H1 (cell line): ENCODE measurements around the gene PTGDS. TPM values are rescaled to one million over a fixed set of nuclear protein-coding genes. Genes with fewer than 3 reads are reported as not detected.

Source experiments
- CTCF ChIA-PET: fragments of 300-600 bp; sonication (Branson Sonifier 250); formaldehyde crosslinking; loops from one replicate; lab custom pipeline; 2021; ENCODE audit not compliant: partially characterized antibody; lab: Charles Lee
- POLR2A ChIA-PET: fragments of 300-600 bp; sonication (Branson Sonifier 250); formaldehyde crosslinking; loops from one replicate; lab custom pipeline; 2021; ENCODE audit warnings: inconsistent platforms; ENCODE audit not compliant: partially characterized antibody; lab: Charles Lee
- DNase-seq, 2 experiments: peaks; one replicate each; pipeline versions ENCODE4 v3.0.0 to v3.0.0-alpha.2; 2010 to 2022; ENCODE audit warnings: low spot score in 2 of 2, low read depth in 1 of 2, mixed read lengths in 1 of 2
- FAIRE-seq: peaks from 2 replicates; lab custom pipeline; 2011; peaks lifted over from hg19 to GRCh38; lab: Jason Lieb, UNC
- H2AFZ ChIP-seq: 2 replicates; pipeline ENCODE4 v1.8.1; 2012; ENCODE audit warnings: low read length, inconsistent platforms
- H2AK5ac ChIP-seq: 2 replicates; pipeline ENCODE4 v1.6.1; 2013; ENCODE audit warnings: low read depth, low read length
- H2BK120ac ChIP-seq: replicated peaks from 2 replicates; pipeline ENCODE3; 2013; ENCODE audit warnings: low read depth, low read length, inconsistent platforms
- H2BK12ac ChIP-seq: 2 replicates; pipeline ENCODE4 v1.6.1; 2013; ENCODE audit warnings: low read depth, low read length
- H2BK15ac ChIP-seq: 2 replicates; pipeline ENCODE4 v1.6.1; 2013; ENCODE audit warnings: low read length
- H2BK20ac ChIP-seq: 2 replicates; pipeline ENCODE4 v1.6.1; 2013; ENCODE audit warnings: low read length
- H2BK5ac ChIP-seq: 2 replicates; pipeline ENCODE4 v1.6.1; 2013; ENCODE audit warnings: low read depth, low read length
- H3K14ac ChIP-seq: 2 replicates; pipeline ENCODE4 v1.6.1; 2013; ENCODE audit warnings: inconsistent platforms; ENCODE audit not compliant: insufficient read length
- H3K18ac ChIP-seq: 2 replicates; pipeline ENCODE4 v1.6.1; 2013; ENCODE audit warnings: low read length; ENCODE audit errors: extremely low read depth
- H3K23ac ChIP-seq: 2 replicates; pipeline ENCODE4 v1.6.1; 2013; ENCODE audit warnings: inconsistent platforms; ENCODE audit not compliant: insufficient read length
- H3K23me2 ChIP-seq: 2 replicates; pipeline ENCODE4 v1.6.1; 2013; ENCODE audit warnings: low read depth, low read length
- H3K27ac ChIP-seq: 2 replicates; pipeline ENCODE4 v1.6.1; 2011; ENCODE audit warnings: low read depth, low read length, inconsistent platforms
- H3K27me3 ChIP-seq, 4 experiments: replicated peaks in 1 of 4; 1 replicate in 1 of 4; 2 replicates in 3 of 4; pipeline versions ENCODE4 v1.6.1 to v1.8.1; 2011 to 2013; ENCODE audit warnings: low read length in 3 of 4, mild to moderate bottlenecking in 3 of 4, inconsistent platforms in 2 of 4, mixed read lengths in 2 of 4, moderate library complexity in 1 of 4; ENCODE audit not compliant: control insufficient read depth in 3 of 4, insufficient read depth in 3 of 4; ENCODE audit errors: extremely low read depth in 1 of 4
- H3K36me3 ChIP-seq, 4 experiments: 2 replicates each; pipeline versions ENCODE4 v1.6.1 to v1.8.1; 2011 to 2013; ENCODE audit warnings: mild to moderate bottlenecking in 4 of 4, low read length in 3 of 4, moderate library complexity in 2 of 4, control low read depth in 1 of 4, inconsistent platforms in 1 of 4; ENCODE audit not compliant: insufficient read depth in 4 of 4, control insufficient read depth in 2 of 4
- H3K4ac ChIP-seq: replicated peaks from 2 replicates; pipeline ENCODE3; 2013; ENCODE audit warnings: low read length, low read depth, mixed read lengths, inconsistent platforms; ENCODE audit not compliant: insufficient read length
- H3K4me1 ChIP-seq, 4 experiments: replicated peaks in 1 of 4; 1 replicate in 1 of 4; 2 replicates in 3 of 4; pipeline versions ENCODE4 v1.6.1 to v1.8.1; 2011 to 2013; ENCODE audit warnings: low read length in 3 of 4, inconsistent platforms in 2 of 4, mixed read lengths in 1 of 4; ENCODE audit not compliant: insufficient read depth in 4 of 4, control insufficient read depth in 3 of 4
- H3K4me2 ChIP-seq, 2 experiments: 2 replicates each; pipeline versions ENCODE4 v1.6.1 to v1.8.1; 2011 to 2013; ENCODE audit warnings: low read depth in 2 of 2, low read length in 2 of 2, control low read depth in 1 of 2, inconsistent platforms in 1 of 2, mild to moderate bottlenecking in 1 of 2; ENCODE audit not compliant: insufficient read depth in 1 of 2
- H3K4me3 ChIP-seq, 4 experiments: fragments of 200-600, 300-600 bp in 1 of 4; sonication (generic), shearing (Covaris generic), sonication (Bioruptor Twin) in 1 of 4; 2 replicates each; pipeline versions ENCODE4 v1.5.1 to v1.8.1; 2011 to 2016; ENCODE audit warnings: low read length in 4 of 4, low read depth in 3 of 4, control low read depth in 2 of 4, inconsistent platforms in 2 of 4, mild to moderate bottlenecking in 2 of 4, mixed read lengths in 1 of 4, moderate library complexity in 1 of 4; ENCODE audit not compliant: insufficient read depth in 2 of 4; ENCODE audit errors: extremely low read depth in 1 of 4
- H3K56ac ChIP-seq: replicated peaks from 2 replicates; pipeline ENCODE3; 2013; ENCODE audit warnings: low read depth, mild to moderate bottlenecking, mixed read lengths, low read length, inconsistent platforms; ENCODE audit not compliant: insufficient read length
- H3K79me1 ChIP-seq: 2 replicates; pipeline ENCODE4 v1.6.1; 2013; ENCODE audit warnings: low read depth, low read length, control low read depth
- H3K79me2 ChIP-seq, 2 experiments: 2 replicates each; pipeline versions ENCODE4 v1.6.1 to v1.8.1; 2012 to 2013; ENCODE audit warnings: low read length in 2 of 2, mild to moderate bottlenecking in 2 of 2, inconsistent platforms in 1 of 2; ENCODE audit not compliant: insufficient read depth in 2 of 2, control insufficient read depth in 1 of 2
- H3K9ac ChIP-seq, 4 experiments: replicated peaks in 1 of 4; 1 replicate in 1 of 4; 2 replicates in 3 of 4; pipeline versions ENCODE4 v1.6.1 to v1.8.1; 2011 to 2013; ENCODE audit warnings: low read depth in 3 of 4, low read length in 3 of 4, control low read depth in 2 of 4, mild to moderate bottlenecking in 2 of 4, moderate library complexity in 2 of 4, inconsistent platforms in 1 of 4; ENCODE audit errors: extremely low read depth in 1 of 4
- H3K9me3 ChIP-seq, 2 experiments: 2 replicates each; pipeline versions ENCODE4 v1.6.1 to v1.8.1; 2012 to 2013; ENCODE audit warnings: mild to moderate bottlenecking in 2 of 2, moderate library complexity in 2 of 2, control low read depth in 1 of 2, inconsistent platforms in 1 of 2, low read depth in 1 of 2, low read length in 1 of 2, mixed read lengths in 1 of 2; ENCODE audit not compliant: insufficient read depth in 2 of 2
- H4K20me1 ChIP-seq, 2 experiments: replicated peaks in 1 of 2; 2 replicates each; pipeline versions ENCODE3 to v1.8.1; 2011 to 2013; ENCODE audit warnings: inconsistent platforms in 2 of 2, low read length in 2 of 2, mild to moderate bottlenecking in 1 of 2; ENCODE audit not compliant: insufficient read depth in 2 of 2, control insufficient read depth in 1 of 2
- H4K5ac ChIP-seq: 2 replicates; pipeline ENCODE4 v1.6.1; 2013; ENCODE audit warnings: low read length, low read depth, mixed read lengths, inconsistent platforms; ENCODE audit not compliant: insufficient read length
- H4K8ac ChIP-seq: 2 replicates; pipeline ENCODE4 v1.8.0; 2013; ENCODE audit warnings: mild to moderate bottlenecking, moderate library complexity, low read length, inconsistent platforms; ENCODE audit not compliant: insufficient read depth; ENCODE audit errors: extremely low read depth
- H4K91ac ChIP-seq: replicated peaks from 2 replicates; pipeline ENCODE3; 2013; ENCODE audit warnings: low read length, mixed read lengths, inconsistent platforms; ENCODE audit not compliant: insufficient read length
- WGBS, 2 experiments: shearing (Covaris generic) in 1 of 2; methylation state at CpG; one replicate each; pipeline versions ENCODE4 v1.1.6 to v1.1.7; 2013 to 2015; ENCODE audit warnings: low lambda C conversion rate in 2 of 2, mixed read lengths in 2 of 2, inconsistent platforms in 1 of 2, low coverage in 1 of 2, missing lambda C conversion rate in 1 of 2; ENCODE audit not compliant: insufficient replicate concordance in 2 of 2, insufficient coverage in 1 of 2, insufficient read length in 1 of 2; ENCODE audit errors: extremely low coverage in 1 of 2, missing lambda C conversion rate in 1 of 2; 5-methylcytosine and 5-hydroxymethylcytosine counted together
- polyA plus RNA-seq, 7 experiments: library from polyadenylated mRNA; depleted of rRNA in 3 of 7; stranded (reverse) in 5 of 7; unstranded in 2 of 7; fragments of >200 nt in 5 of 7; fragments of 200-250 nt in 2 of 7; gene quantifications; 1 replicate in 5 of 7; 2 replicates in 1 of 7; 4 replicates in 1 of 7; pipeline versions ENCODE4 v1.2.1 to v1.2.3, GENCODE V29; 2011 to 2013; ENCODE audit warnings: missing spikeins in 2 of 7, mixed read lengths in 2 of 7
- total RNA-seq: library from RNA; stranded (reverse); fragmentation: NEBNext Ultra II Directional; extraction: Animal tissue kit (Norgen Biotek cat#: 25700); gene quantifications from 2 replicates; pipeline ENCODE4 v1.2.1, GENCODE V29; 2021
- TF ChIP-seq, protein P1 (sequence below): IDR thresholded peaks from 2 replicates; pipeline ENCODE4 v1.6.1; 2012; ENCODE audit warnings: low read length, inconsistent platforms

PTGDS gene
- total and polyA plus RNA-seq, 2 of the 8 experiments (the other 6 are each of a cell fraction or from before 2014, with no cell fraction given): 1.7 to 2.3 TPM

DNA sequence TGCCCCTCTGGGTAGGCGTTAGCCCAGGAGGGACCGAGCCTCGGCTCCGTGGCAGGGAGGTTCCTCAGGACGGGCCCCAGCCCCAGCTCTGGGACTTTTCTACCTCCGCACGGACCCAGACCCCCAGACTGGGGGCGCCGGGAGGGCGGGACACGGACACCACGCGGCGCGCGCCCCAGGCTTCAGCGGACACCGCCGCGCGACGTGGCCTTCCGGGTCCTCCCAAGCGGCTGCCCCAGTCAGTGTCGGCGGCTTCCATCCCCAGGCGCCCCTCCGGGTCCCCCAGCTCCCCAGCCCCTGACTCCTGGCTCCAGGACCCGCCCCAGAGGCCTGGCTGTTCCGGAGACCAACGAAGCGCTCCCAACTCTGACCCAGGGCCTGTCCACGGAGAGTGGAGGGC lies 8.5 kb downstream of the PTGDS start:
- peak overlapping the region; percentile 69 to 87 for H3K4me2 ChIP-seq
- 18% methylated on average over 15 of the region's 33 CpGs; no CpG with 5 or more reads in 1 of the 2 experiments for WGBS, 2 experiments
- no peak overlapping the region for H3K4ac ChIP-seq
- no peak overlapping the region for H3K23ac ChIP-seq
- H3K9me3 ChIP-seq: peaks cover 3 to 6% of the 10 kb centered on the region in 2 experiments; a peak in 2 of 4 replicates
- CTCF ChIA-PET: interaction anchor here (0.7 to 2.2 kb wide), 9 partner anchors 11 to 142 kb away, joined by 3 to 9 read pairs (median 4); partner anchors contain the start of gene SAPCD2
- H3K4me1 ChIP-seq: peaks cover 0 to 4% (median 2%) of the 10 kb centered on the region in 4 experiments; a peak in 2 of 7 replicates
- no peak overlapping the region for H3K27ac ChIP-seq
- no peaks in the 10 kb centered on the region for H3K79me2 ChIP-seq
- POLR2A ChIA-PET: interaction anchor here (1.1 kb wide), 1 partner anchor 11 kb away, joined by 3 read pairs; the partner anchor contains the start of gene CLIC3
- peak overlapping the region; percentile 18 to 68 (median 20); a peak in 6 of 8 replicates for H3K4me3 ChIP-seq
- no peak overlapping the region for H2AK5ac ChIP-seq
- H3K14ac ChIP-seq: no peak overlapping the region
- H2AFZ ChIP-seq: no peak overlapping the region
- H2BK120ac ChIP-seq: no peak overlapping the region
- H2BK5ac ChIP-seq: no peak overlapping the region
- H2BK15ac ChIP-seq: no peak overlapping the region
- H4K91ac ChIP-seq: no peak overlapping the region
- no peaks in the 10 kb centered on the region for H3K79me1 ChIP-seq
- H2BK20ac ChIP-seq: no peak overlapping the region
- H4K8ac ChIP-seq: no peak overlapping the region
- H3K56ac ChIP-seq: no peak overlapping the region
- TF ChIP-seq, protein P1, sequence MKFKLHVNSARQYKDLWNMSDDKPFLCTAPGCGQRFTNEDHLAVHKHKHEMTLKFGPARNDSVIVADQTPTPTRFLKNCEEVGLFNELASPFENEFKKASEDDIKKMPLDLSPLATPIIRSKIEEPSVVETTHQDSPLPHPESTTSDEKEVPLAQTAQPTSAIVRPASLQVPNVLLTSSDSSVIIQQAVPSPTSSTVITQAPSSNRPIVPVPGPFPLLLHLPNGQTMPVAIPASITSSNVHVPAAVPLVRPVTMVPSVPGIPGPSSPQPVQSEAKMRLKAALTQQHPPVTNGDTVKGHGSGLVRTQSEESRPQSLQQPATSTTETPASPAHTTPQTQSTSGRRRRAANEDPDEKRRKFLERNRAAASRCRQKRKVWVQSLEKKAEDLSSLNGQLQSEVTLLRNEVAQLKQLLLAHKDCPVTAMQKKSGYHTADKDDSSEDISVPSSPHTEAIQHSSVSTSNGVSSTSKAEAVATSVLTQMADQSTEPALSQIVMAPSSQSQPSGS: no peak
- FAIRE-seq (no peak), DNase-seq (no peak)
- H3K27me3 ChIP-seq: peaks cover 13 to 45% (median 42%) of the 10 kb centered on the region in 4 experiments
- H3K18ac ChIP-seq: no peak overlapping the region; the same call in 1 of the 2 replicates
- H2BK12ac ChIP-seq: no peak overlapping the region
- peaks cover 0 to 1% of the 10 kb centered on the region in 2 experiments for H4K20me1 ChIP-seq
- H4K5ac ChIP-seq: no peak overlapping the region
- H3K9ac ChIP-seq: no peak overlapping the region
- H3K23me2 ChIP-seq: peaks cover 12% of the 10 kb centered on the region; the same call in 1 of the 2 replicates
- no peaks in the 10 kb centered on the region for H3K36me3 ChIP-seq
